ENCODE data around the gene ACRBP. TPM values are rescaled to one million over a fixed set of nuclear protein-coding genes. Genes with fewer than 3 reads are reported as not detected.
"Not testable (repeated sequence)": the region's sequence is repeated elsewhere in the genome, so short reads cannot be mapped to it uniquely, and the experiment has no call there.

The ACRBP gene
- total RNA-seq, 1 donor from 2014 or later: 0.58 TPM

DNA sequence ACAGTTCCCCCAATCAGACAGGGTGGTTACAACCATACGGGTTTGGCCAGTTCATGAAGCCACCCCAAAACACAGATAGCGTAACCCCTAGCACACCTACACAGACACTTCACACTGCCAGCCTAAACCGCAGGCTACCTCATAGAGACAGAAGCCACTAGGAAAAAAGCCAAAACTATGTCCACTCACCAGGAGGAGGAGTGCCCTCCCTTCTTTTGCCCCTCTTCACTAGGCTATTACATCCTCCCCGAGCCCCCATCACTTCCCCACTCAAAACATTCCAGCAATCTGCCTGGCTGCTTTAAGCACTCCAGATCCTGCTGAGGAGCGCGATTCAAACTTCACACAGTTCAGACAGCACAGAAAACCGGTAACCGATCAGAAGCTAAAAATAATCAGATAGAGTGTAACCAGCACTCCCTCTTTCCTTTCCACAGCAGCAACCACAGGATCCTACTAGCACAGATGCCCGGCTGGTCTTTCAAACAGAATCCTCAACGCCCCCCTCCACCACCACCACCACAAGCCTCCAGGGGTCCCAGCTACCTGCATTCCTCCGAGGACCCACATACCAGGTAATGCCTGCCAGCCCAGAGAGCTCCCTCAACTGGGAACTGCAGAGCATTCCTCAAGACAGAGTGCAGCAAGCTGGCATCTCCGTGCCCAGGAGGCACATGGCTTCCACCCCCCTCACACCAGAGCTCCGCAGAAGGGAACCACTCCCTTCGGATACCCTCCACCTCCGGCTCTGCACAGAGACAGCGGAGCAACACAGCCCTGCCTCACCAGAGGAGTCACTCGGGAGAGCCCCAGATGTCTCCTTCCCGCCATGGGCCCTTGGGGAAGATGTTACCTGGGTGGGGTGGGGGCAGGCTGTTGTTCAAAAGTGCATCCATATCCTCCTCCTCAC, 41.6 kb downstream of the ACRBP start:
- H3K4me3 ChIP-seq (ENCODE audit: low read depth, low read length): peak overlapping the region; percentile 89
- no peak for DNase-seq (ENCODE audit: low read depth)
- TF ChIP-seq, protein P1, sequence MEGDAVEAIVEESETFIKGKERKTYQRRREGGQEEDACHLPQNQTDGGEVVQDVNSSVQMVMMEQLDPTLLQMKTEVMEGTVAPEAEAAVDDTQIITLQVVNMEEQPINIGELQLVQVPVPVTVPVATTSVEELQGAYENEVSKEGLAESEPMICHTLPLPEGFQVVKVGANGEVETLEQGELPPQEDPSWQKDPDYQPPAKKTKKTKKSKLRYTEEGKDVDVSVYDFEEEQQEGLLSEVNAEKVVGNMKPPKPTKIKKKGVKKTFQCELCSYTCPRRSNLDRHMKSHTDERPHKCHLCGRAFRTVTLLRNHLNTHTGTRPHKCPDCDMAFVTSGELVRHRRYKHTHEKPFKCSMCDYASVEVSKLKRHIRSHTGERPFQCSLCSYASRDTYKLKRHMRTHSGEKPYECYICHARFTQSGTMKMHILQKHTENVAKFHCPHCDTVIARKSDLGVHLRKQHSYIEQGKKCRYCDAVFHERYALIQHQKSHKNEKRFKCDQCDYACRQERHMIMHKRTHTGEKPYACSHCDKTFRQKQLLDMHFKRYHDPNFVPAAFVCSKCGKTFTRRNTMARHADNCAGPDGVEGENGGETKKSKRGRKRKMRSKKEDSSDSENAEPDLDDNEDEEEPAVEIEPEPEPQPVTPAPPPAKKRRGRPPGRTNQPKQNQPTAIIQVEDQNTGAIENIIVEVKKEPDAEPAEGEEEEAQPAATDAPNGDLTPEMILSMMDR (conservative IDR thresholded peaks at IDR 0.05; ENCODE audit: low read depth, low read length): peak; percentile 12

DNA sequence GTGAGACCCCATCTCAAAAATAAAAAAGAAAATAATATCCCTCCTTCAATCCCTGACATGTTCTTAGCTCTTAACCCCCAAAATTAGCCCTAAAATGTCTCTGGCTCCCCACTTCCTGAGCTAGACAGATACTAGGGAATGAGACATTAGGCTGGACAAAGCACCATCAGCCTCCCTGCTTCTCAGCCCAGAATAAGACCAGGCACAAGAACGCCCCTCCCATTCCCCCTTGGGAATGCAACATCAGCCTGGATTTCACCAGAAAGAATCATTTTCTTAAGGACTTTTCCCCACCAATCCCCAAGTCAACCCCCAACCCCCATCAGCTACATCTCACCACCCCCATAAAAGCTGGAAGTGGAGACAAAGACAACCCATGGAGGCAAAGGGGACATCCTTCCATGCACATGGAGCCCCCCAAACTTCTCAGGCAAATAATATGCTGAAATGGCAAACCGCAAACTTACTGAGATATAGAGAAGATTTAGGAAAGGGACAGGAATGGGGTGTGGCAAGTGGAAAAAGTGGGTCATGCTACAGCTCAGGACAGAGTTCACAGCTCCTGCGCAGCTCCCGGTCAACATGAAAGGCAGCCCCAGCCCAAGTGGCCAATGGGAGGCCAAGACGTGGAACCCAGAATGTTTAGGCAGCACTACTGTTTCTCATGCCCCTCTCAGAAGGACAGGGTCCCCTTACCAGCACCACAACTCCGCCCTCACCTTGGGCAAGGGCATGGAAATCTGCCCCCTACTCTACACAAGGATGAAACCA, 42.8 kb downstream of the ACRBP start:
- no peak for DNase-seq (ENCODE audit: low read depth)

DNA sequence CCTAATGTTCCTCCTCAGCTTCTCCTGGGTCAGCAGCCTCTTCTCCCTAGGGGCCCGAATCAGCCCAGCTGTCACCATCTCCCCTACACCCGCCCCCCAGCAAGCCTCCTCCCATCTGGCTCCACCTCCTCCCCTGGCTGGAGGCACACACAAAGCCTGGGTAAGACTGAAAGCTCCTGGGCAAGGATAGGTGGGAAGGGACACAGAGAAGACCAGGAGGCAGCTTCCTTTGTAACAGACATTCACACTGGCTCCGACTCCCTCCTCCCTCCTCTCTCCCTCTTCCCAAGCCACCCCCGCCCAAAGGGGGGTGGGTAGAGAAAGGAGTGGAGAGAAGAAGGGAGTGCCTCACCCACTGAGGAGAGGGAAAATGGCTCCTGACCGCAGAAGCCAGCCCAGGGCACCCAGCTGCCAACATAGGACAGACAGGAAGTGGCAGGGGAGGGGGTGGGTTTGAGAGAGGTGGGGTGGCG, 44.1 kb downstream of the ACRBP start:
- TF ChIP-seq, protein P1 (conservative IDR thresholded peaks at IDR 0.05; ENCODE audit: low read depth, low read length): no peak
- no peak for DNase-seq (ENCODE audit: low read depth)
- peak overlapping the region; percentile 26 for H3K4me3 ChIP-seq (ENCODE audit: low read depth, low read length)

More for the DNA sequence above, 42.8 kb downstream of the ACRBP start:
- TF ChIP-seq, protein P1 (conservative IDR thresholded peaks at IDR 0.05; ENCODE audit: low read depth, low read length): no peak
- peak overlapping the region; percentile 89 for H3K4me3 ChIP-seq (ENCODE audit: low read depth, low read length)

DNA sequence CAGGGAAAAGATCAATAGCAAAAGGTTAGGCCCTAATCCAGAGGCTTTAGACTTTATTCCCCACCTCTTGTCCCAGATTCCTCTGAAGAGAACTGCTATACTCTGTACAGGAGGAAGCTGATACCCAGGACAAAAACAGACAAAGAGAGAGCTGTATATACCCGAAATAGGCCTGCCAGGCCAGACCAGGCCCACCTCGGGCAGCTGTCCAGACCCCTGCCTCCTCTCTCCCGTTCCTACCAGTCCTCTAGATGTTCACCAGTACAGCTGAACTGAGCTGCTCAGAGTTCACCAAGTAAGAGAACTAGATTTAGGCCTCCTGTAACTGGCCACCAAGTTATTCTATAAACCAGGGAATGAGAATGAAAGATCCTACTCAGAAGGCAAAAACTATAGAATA, 44.7 kb downstream of the ACRBP start:
- no peak overlapping the region for H3K4me3 ChIP-seq (ENCODE audit: low read depth, low read length)
- no peak for DNase-seq (ENCODE audit: low read depth)
- TF ChIP-seq, protein P1 (conservative IDR thresholded peaks at IDR 0.05; ENCODE audit: low read depth, low read length): no peak

DNA sequence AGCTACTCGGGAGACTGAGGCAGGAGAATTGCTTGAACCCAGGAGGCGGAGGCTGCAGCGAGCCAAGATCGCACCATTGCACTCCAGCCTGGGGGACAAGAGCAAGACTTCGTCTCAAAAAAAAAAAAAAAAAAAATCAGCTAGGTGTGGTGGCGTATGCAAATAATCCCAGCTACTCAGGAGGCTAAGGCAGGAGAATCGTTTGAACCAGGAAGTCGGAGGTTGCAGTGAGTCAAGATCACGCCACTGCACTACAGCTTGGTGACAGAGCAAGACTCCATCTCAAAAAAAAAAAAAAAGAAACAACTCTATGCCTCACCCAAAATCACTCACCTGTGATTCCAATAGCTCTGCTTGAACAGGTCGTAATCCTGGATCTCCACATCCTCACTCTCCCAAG, 51.6 kb downstream of the ACRBP start:
- DNase-seq (ENCODE audit: low read depth); H3K4me3 ChIP-seq (ENCODE audit: low read depth, low read length): not testable (repeated sequence)

DNA sequence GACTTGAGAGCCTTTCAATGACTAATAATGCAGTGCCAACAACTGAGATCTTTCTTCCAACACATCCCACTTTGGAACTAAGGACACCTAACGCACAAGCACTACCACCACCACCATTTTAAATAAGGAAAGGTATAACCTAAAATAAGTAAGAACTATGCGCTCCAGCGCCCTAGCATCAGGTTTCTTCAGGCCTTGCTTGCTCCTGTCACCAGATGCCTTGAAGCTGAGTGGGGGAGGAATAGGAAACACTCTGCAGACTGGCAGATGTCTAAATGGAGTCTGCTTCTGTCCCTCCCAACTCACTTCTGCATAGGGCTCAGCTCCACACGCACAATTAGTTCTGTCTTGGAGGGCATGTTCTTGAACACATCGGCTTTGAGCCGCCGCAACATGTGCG, 55.1 kb downstream of the ACRBP start:
- H3K4me3 ChIP-seq (ENCODE audit: low read depth, low read length): no peak overlapping the region
- TF ChIP-seq, protein P1 (conservative IDR thresholded peaks at IDR 0.05; ENCODE audit: low read depth, low read length): no peak
- DNase-seq (ENCODE audit: low read depth): no peak

Other genes with a start within 250 kb of the ACRBP start
- not detected in 2 replicates for gene CD27, start 202.5 kb downstream of the ACRBP start, total RNA-seq
- 6.5 and 17.0 TPM in 2 replicates for gene TAPBPL, start 195.4 kb downstream of the ACRBP start, total RNA-seq
- gene VAMP1, start 176.8 kb downstream of the ACRBP start, total RNA-seq: 2.0 and 2.6 TPM in 2 replicates
- gene MRPL51, start 154.2 kb downstream of the ACRBP start, total RNA-seq: 132 and 156 TPM in 2 replicates
- gene NCAPD2, start 153.3 kb downstream of the ACRBP start, total RNA-seq: 74.8 and 109 TPM in 2 replicates
- 6,260 and 7,673 TPM in 2 replicates for gene GAPDH, start 112.9 kb downstream of the ACRBP start, total RNA-seq
- gene IFFO1, start 91.4 kb downstream of the ACRBP start, total RNA-seq: 7.5 and 11.3 TPM in 2 replicates
- 43.2 and 66.0 TPM in 2 replicates for gene NOP2, start 79.1 kb downstream of the ACRBP start, total RNA-seq
- 242 and 346 TPM in 2 replicates for gene CHD4, start 40.1 kb downstream of the ACRBP start, total RNA-seq
- 0.81 and 0.94 TPM in 2 replicates for gene LPAR5, start 11.5 kb downstream of the ACRBP start, total RNA-seq
- gene ING4, start 15.7 kb upstream of the ACRBP start, total RNA-seq: 18.4 and 60.0 TPM in 2 replicates
- 19.9 and 21.9 TPM in 2 replicates for gene ZNF384, start 41.9 kb upstream of the ACRBP start, total RNA-seq
- gene PIANP, start 53.4 kb upstream of the ACRBP start, total RNA-seq: 0.06 TPM in 1 of 2 replicates, not detected in the other
- gene COPS7A, start 76.6 kb upstream of the ACRBP start, total RNA-seq: 59.2 and 63.5 TPM in 2 replicates
- 185 and 294 TPM in 2 replicates for gene MLF2, start 105.7 kb upstream of the ACRBP start, total RNA-seq
- gene PTMS, start 118.9 kb upstream of the ACRBP start, total RNA-seq: 91.7 and 266 TPM in 2 replicates
- gene LAG3, start 125.1 kb upstream of the ACRBP start, total RNA-seq: not detected in 2 replicates
- 0.07 and 0.75 TPM in 2 replicates for gene CD4, start 142.1 kb upstream of the ACRBP start, total RNA-seq
- gene GPR162, start 174.4 kb upstream of the ACRBP start, total RNA-seq: 1.0 and 1.2 TPM in 2 replicates
- gene P3H3, start 181.0 kb upstream of the ACRBP start, total RNA-seq: 19.1 and 30.4 TPM in 2 replicates
- gene GNB3, start 193.5 kb upstream of the ACRBP start, total RNA-seq: 0.29 and 4.2 TPM in 2 replicates
- 85.0 and 97.4 TPM in 2 replicates for gene CDCA3, start 203.9 kb upstream of the ACRBP start, total RNA-seq
- gene USP5, start 204.7 kb upstream of the ACRBP start, total RNA-seq: 60.5 and 83.8 TPM in 2 replicates
- 1,445 and 2,208 TPM in 2 replicates for gene TPI1, start 220.1 kb upstream of the ACRBP start, total RNA-seq
- gene SPSB2, start 225.9 kb upstream of the ACRBP start, total RNA-seq: 9.5 and 17.2 TPM in 2 replicates